Heart right ventricle (tissue), 16 donors: ENCODE measurements around the gene THTPA. TPM values are rescaled to one million over a fixed set of nuclear protein-coding genes. Genes with fewer than 3 reads are reported as not detected.

Experiments used
- ATAC-seq, 8 donors: fragments of 200-7000 bp; cut with Tn5 transposase; one replicate each; pipeline ENCODE4 v1.9.1; 2020; ENCODE audit warnings: mild to moderate bottlenecking in 8 of 8, moderate library complexity in 8 of 8, moderate number of reproducible peaks in 1 of 8
- DNase-seq, 2 donors: peaks; one replicate each; pipeline ENCODE4 v3.0.0-alpha.2; 2020
- H3K27ac ChIP-seq, 10 donors: fragments of 200-600 bp; sonication (generic) in 2 of 10; one replicate each; pipeline versions ENCODE4 v1.5.0 to v1.8.0; 2020 to 2022; ENCODE audit warnings: mild to moderate bottlenecking in 3 of 10
- H3K27me3 ChIP-seq, 7 donors: fragments of 200-600 bp; one replicate each; pipeline ENCODE4 v1.8.0; 2021 to 2022; ENCODE audit warnings: mild to moderate bottlenecking in 2 of 7
- H3K36me3 ChIP-seq, 9 donors: fragments of 200-600 bp; sonication (generic) in 1 of 9; one replicate each; pipeline versions ENCODE4 v1.5.0 to v1.8.0; 2020 to 2022; ENCODE audit warnings: mild to moderate bottlenecking in 2 of 9
- H3K4me1 ChIP-seq, 9 donors: fragments of 200-600 bp; sonication (generic) in 1 of 9; one replicate each; pipeline versions ENCODE4 v1.5.0 to v1.8.0; 2020 to 2022; ENCODE audit warnings: mild to moderate bottlenecking in 4 of 9
- H3K4me3 ChIP-seq, 10 donors: fragments of 200-600 bp; sonication (generic) in 2 of 10; one replicate each; pipeline versions ENCODE4 v1.5.0 to v1.8.0; 2020 to 2022; ENCODE audit warnings: mild to moderate bottlenecking in 7 of 10, moderate library complexity in 2 of 10
- H3K9me3 ChIP-seq, 11 donors: fragments of 200-600 bp in 10 of 11; sonication (generic) in 2 of 11; one replicate each; pipeline versions ENCODE4 v1.5.0 to v1.8.0; 2013 to 2022; ENCODE audit warnings: mild to moderate bottlenecking in 2 of 11, control low read depth in 1 of 11, moderate library complexity in 1 of 11
- WGBS, 2 donors: extraction: QIAGEN DNeasy Blood & Tissue Kit; methylation state at CpG; one replicate each; pipeline ENCODE4 v1.1.7; 2013; ENCODE audit warnings: inconsistent platforms in 1 of 2; 5-methylcytosine and 5-hydroxymethylcytosine counted together
- intact Hi-C, 10 donors: fragments of 100-400 bp; cut with DNase I; formaldehyde crosslinking; loops; one replicate each; pipeline versions ENCODE4 v1.11.1 to v1.14.2; 2022
- polyA plus RNA-seq, 2 donors: library from polyadenylated mRNA; stranded (reverse); fragments of 200-250 nt; gene quantifications; one replicate each; pipeline ENCODE4 v1.2.3, GENCODE V29; 2013
- total RNA-seq, 10 donors: library from RNA; stranded (reverse); fragmentation: NEBNext Ultra II Directional in 3 of 10; extraction: Animal tissue kit (Norgen Biotek cat#: 25700) in 3 of 10; gene quantifications; one replicate each; pipeline versions ENCODE4 v1.2.1 to v1.2.4, GENCODE V29; 2021 to 2023
- TF ChIP-seq, protein P1 (sequence below), 9 donors: fragments of 200-600 bp; sonication (generic) in 2 of 9; IDR thresholded peaks; one replicate each; pipeline versions ENCODE4 v1.5.0 to v1.8.0; 2021 to 2022; ENCODE audit warnings: antibody characterized with exemption in 9 of 9, mild to moderate bottlenecking in 5 of 9, moderate library complexity in 1 of 9
- donor health status: Arrhythmogenic right ventricular cardiomyopathy.
- donor health status: ischemic (EF 13 %, LVEDD 7.1; RV severe dilation, severe dysfunction).
- donor health status: healthy with polysubstance abuse.
- donor health status: DM: no; HTN: yes; CAD: no.
- donor health status: DM: no; HTN: no; CAD: no.
- donor health status: ischemic (EF 25% LVEDD 6.9; RV normal size, moderate dysfunction).
- donor health status: ischemic (EF 25% LVEDD 5.7; RV mildly dilated, moderate dysfunction).
- donor health status: healthy.
- donor health status: DM: yes; HTN: yes; CAD: no.
- donor health status: Ischemic cardiomyopathy.
- donor health status: ischemic (EF 35%, LVEDD 5.7; RV mildly dilated, moderate dysfunction).
- donor health status: nonischemic (EF 11% LVEDD 7.7; RV severe dilation, severe dysfunction).
- donor health status: DM: yes; HTN: yes; CAD: no.
- donor health status: PGD.
- donor health status: ischemic (EF 29% LVEDD 5.4; RV normal size, mild dysfunction).
- donor health status: nonischemic (EF 23%, LVEDD 6.1; RV moderate dilation, normal function).

Gene THTPA
- total and polyA plus RNA-seq, 12 donors = 8.7 to 27.9 (median 18.0) TPM

DNA sequence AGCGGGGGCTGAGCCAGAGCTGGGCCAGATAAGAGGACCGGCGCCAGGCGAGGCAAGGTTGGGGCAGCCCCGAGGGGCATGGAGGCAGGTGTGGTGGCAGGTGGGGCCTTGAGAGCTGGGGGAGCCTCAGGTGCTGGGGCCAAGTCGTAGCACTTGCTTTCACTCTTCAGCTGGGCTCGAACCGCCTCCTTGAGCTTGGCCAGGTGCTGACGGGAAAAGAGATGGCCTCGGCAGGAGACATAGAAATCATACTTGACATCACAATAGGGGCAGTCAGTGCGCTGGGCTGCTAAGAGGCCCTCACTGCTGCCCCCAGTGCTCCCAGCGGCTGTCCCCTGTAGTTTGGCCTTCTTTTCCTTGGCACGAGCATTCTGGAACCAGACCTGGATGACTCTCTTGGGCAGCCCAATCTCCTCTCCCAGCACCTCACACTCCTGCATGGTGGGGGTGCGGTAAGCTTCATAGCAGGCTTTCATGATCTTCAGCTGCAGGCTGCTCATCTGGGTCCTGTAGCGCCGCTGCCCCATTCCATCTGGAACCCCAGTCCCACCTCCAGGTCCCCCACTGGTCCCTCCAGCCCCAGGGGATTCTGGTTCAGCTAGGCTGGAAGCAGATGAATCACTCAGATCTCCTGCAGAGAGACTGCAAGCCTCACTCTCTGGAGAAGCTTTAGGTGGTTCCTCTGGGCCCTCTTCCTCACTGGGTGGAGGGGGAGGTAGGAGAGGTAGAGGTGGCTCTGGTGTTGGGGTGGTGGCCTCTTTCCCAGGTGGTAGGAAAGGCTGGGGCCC is 32.6 kb upstream of the THTPA start:
- intact Hi-C loops = no loop called here
- WGBS, 2 donors = 90 to 93% methylated on average over 16 of the region's 16 CpGs
- Histone ChIP-seq H3K4me3 (no peak overlapping the region), H3K36me3 (no peaks in the 10 kb centered on the region), H3K27ac (no peak overlapping the region), H3K4me1 (no peaks in the 10 kb centered on the region), H3K9me3 (no peaks in the 10 kb centered on the region), H3K27me3 (peaks cover 0 to 5% (median 0%) of the 10 kb centered on the region in 7 donors)
- ATAC-seq (no peak), DNase-seq (no peak)
- TF ChIP-seq, protein P1, sequence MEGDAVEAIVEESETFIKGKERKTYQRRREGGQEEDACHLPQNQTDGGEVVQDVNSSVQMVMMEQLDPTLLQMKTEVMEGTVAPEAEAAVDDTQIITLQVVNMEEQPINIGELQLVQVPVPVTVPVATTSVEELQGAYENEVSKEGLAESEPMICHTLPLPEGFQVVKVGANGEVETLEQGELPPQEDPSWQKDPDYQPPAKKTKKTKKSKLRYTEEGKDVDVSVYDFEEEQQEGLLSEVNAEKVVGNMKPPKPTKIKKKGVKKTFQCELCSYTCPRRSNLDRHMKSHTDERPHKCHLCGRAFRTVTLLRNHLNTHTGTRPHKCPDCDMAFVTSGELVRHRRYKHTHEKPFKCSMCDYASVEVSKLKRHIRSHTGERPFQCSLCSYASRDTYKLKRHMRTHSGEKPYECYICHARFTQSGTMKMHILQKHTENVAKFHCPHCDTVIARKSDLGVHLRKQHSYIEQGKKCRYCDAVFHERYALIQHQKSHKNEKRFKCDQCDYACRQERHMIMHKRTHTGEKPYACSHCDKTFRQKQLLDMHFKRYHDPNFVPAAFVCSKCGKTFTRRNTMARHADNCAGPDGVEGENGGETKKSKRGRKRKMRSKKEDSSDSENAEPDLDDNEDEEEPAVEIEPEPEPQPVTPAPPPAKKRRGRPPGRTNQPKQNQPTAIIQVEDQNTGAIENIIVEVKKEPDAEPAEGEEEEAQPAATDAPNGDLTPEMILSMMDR (IDR thresholded peaks at IDR 0.05) = no peak

DNA sequence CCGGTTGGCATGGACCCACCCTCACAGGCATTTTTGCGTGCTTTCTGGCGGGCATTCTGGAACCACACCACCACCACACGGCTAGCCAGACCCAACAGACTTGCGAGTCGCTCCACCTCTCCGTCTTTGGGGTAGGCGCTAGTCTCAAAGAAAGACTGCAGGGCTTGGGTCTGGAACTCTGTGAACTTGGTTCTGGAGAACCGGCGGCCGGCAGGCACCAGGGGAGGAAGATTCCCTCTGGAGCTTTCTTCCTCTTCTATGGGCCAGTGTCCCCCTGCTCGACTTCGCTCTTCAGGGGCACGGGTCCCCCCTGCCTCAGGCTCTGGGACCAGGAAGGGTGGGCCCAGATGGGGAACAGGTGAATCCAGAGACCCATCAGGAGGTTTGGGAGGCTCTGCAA is 31.1 kb upstream of the THTPA start:
- 95 to 96% methylated on average over 14 of the region's 14 CpGs for WGBS, 2 donors
- TF ChIP-seq, protein P1 (IDR thresholded peaks at IDR 0.05) = no peak
- Histone ChIP-seq H3K27ac (no peak overlapping the region), H3K36me3 (no peaks in the 10 kb centered on the region), H3K9me3 (no peaks in the 10 kb centered on the region), H3K27me3 (peaks cover 0 to 5% (median 0%) of the 10 kb centered on the region in 7 donors), H3K4me1 (no peaks in the 10 kb centered on the region), H3K4me3 (no peak overlapping the region)
- ATAC-seq (no peak), DNase-seq (no peak)
- intact Hi-C loops = no loop called here

DNA sequence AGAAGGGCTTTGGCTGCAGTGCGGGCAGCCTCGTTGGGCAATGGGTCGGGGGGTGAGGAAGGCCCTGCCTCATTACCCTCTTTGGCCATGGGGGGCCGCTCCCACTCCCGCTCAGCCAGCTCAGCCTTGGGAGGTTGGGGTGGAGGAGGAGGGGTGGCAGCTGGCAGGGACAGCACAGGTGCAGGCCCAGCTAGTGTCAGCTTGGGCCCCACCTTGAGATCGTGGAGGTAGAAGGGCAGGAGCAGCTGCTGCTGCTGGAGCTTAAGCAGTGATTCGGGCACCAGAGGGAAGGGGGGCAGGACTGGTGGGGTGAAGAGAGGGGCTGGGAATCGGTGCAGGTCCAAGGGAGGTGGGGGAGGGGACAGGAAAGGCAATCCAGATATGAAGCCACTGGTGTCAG is 30.5 kb upstream of the THTPA start:
- intact Hi-C loops = no loop called here
- 83% methylated on average over 8 of the region's 8 CpGs for whole genome bisulfite sequencing, 2 donors
- peaks cover 0 to 3% (median 0%) of the 10 kb centered on the region in 7 donors for H3K27me3 ChIP-seq
- TF ChIP-seq, protein P1 (IDR thresholded peaks at IDR 0.05) = no peak
- no peak for ATAC-seq
- H3K4me1 ChIP-seq = peaks cover 0 to 5% (median 0%) of the 10 kb centered on the region in 9 donors
- no peaks in the 10 kb centered on the region for H3K36me3 ChIP-seq
- no peak overlapping the region for H3K4me3 ChIP-seq
- no peak overlapping the region for H3K27ac ChIP-seq
- DNase-seq = no peak
- no peaks in the 10 kb centered on the region for H3K9me3 ChIP-seq

DNA sequence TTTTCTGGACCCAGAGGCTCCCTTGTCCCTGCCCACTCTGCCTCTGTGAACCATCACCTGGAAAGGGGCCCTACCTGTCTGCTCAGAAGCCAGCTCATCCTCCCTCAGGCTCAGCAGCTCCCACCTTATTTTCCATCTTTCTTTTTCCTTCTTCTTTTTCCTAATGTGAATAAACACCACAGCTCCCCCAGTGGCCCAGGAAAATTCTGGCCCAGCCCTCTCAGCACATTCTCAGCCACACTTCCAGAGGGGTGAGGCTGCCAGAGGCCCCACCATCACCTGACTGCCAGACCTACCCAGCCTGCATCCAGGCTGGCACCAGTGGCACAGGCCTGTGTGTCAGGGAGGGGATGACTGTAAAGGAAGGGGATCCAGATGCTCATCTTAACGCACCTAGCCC is 27.5 kb upstream of the THTPA start:
- TF ChIP-seq, protein P1 (IDR thresholded peaks at IDR 0.05) = peak in 1 of 9 donors; percentile 12
- Histone ChIP-seq H3K36me3 (no peaks in the 10 kb centered on the region), H3K27me3 (no peaks in the 10 kb centered on the region), H3K4me3 (no peak overlapping the region), H3K4me1 (peaks cover 0 to 8% (median 0%) of the 10 kb centered on the region in 9 donors), H3K27ac (no peak overlapping the region), H3K9me3 (no peaks in the 10 kb centered on the region)
- DNase-seq (no peak), ATAC-seq (no peak)
- WGBS, 2 donors = 76 to 89% methylated on average over 1 of the region's 1 CpG
- intact Hi-C loops = no loop called here
